ENCODE measurements around the gene WBP1. TPM values are rescaled to one million over a fixed set of nuclear protein-coding genes. Genes with fewer than 3 reads are reported as not detected.

Gene WBP1
- polyA plus RNA-seq, 2 of the 4 experiments (the other 2 are of a cell fraction) = 59.0 to 62.6 TPM

DNA sequence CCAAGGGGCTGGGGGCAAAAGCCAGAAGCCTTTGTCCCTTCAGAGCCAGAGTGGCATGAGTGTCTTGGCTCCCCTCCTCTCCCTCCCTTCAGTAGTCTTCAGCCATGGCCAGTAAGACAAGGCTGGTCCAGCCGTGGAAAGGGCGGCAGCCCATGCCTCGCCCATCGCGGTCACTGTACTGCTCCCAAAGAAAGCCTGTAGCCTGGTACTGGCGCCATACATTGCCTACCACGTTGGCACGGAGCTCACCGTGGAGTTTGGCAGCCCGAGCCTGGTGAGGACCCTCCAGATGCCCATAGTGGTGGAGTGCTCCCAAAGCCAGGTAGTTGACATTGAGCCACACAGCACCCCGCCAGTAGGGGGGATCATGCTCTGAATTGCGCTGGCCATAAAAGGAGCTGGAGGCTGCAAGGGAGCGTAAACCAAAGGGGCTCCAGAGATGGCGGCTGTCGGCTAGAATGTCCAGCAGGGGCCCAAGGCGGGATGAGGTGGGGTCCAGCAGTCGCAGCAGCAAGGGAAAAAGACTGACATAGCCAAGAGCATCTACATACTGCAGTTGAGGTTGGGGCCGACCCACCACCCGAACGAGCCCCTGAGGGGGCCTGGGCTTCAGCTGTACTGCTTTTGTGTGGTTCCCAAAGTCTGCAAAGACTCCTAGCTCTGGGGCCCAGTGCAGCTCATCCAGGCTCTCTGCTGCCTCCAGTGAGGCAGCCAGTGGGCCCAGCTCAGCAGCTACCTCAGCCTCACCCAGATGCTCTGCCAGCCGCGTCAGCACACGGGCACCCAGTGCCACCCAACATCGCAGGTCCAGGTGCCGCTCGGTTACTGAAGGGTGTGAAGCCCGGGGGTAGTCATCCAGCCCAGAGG lies 3.2 kb downstream of the WBP1 start:
- WGBS (ENCODE audit: missing lambda C conversion rate) = 90% methylated on average over 18 of the region's 27 CpGs
- no peak for ATAC-seq
- CTCF ChIA-PET = interaction anchor here (0.7 to 2.7 kb wide), 10 partner anchors 8 to 127 kb away, joined by 3 to 8 read pairs (median 4); partner anchors contain the start of gene PCGF1

More for the DNA sequence above, 3.2 kb downstream of the WBP1 start:
- Histone ChIP-seq H3K4me3 (no peak overlapping the region), H3K27ac (no peak overlapping the region), H3K9me3 (no peaks in the 10 kb centered on the region), H3K4me2 (no peak overlapping the region), H3K4me1 (peaks cover 25% of the 10 kb centered on the region)
- TF ChIP-seq EP300 (IDR thresholded peaks at IDR 0.05) (no peak), NPAS2 (CRISPR knock-in tag; IDR thresholded peaks at IDR 0.05; ENCODE audit: borderline replicate concordance) (no peak), ZSCAN20 (CRISPR knock-in tag; IDR thresholded peaks at IDR 0.05) (no peak), RFX5 (IDR thresholded peaks at IDR 0.05) (no peak), MAFK (IDR thresholded peaks at IDR 0.05; ENCODE audit: partially characterized antibody) (no peak), FOSL2 (IDR thresholded peaks at IDR 0.05) (no peak), FOSL2 (CRISPR knock-in tag; IDR thresholded peaks at IDR 0.05) (no peak), CBX8 (IDR thresholded peaks at IDR 0.05) (no peak), POLR2AphosphoS2 (conservative IDR thresholded peaks at IDR 0.05; ENCODE audit: low read length) (no peak), EHMT2 (IDR thresholded peaks at IDR 0.05; ENCODE audit: low read depth) (no peak), HOXA7 (CRISPR knock-in tag; IDR thresholded peaks at IDR 0.05) (no peak), KDM5A (IDR thresholded peaks at IDR 0.05) (no peak), CEBPB (IDR thresholded peaks at IDR 0.05) (no peak), MAZ (IDR thresholded peaks at IDR 0.05; ENCODE audit: borderline replicate concordance, low read depth, low read length) (no peak), SMC3 (IDR thresholded peaks at IDR 0.05) (no peak), KDM1A (IDR thresholded peaks at IDR 0.05; ENCODE audit: low read depth) (no peak), ESRRA (IDR thresholded peaks at IDR 0.05; ENCODE audit: borderline replicate concordance, low read length) (no peak), RARB (CRISPR knock-in tag; IDR thresholded peaks at IDR 0.05) (0 out of 2 replicates have a peak, but pooled peaks have one; percentile 22), JUN (IDR thresholded peaks at IDR 0.05) (no peak; a peak in 1 of 5 replicates), ZNF302 (CRISPR knock-in tag; IDR thresholded peaks at IDR 0.05) (no peak), HOXB13 (CRISPR knock-in tag; IDR thresholded peaks at IDR 0.05; ENCODE audit: low read depth) (no peak), RCOR1 (IDR thresholded peaks at IDR 0.05; ENCODE audit: low read depth, low read length) (no peak), RNF2 (IDR thresholded peaks at IDR 0.05; ENCODE audit: borderline replicate concordance, low read depth) (no peak), HDAC2 (IDR thresholded peaks at IDR 0.05) (no peak), ZC3H11A (IDR thresholded peaks at IDR 0.05) (no peak), MYC (IDR thresholded peaks at IDR 0.05; ENCODE audit: borderline replicate concordance, low read length) (no peak), RAD21 (conservative IDR thresholded peaks at IDR 0.05 in 1 of 2, IDR thresholded peaks at IDR 0.05 in 1 of 2) (peak in 1 of 2 experiments; percentile 33; a peak in 1 of 5 replicates), CBX2 (IDR thresholded peaks at IDR 0.05; ENCODE audit: borderline replicate concordance, low read depth) (no peak), NFE2L2 (conservative IDR thresholded peaks at IDR 0.05; ENCODE audit: low read length) (no peak), GATA3 (IDR thresholded peaks at IDR 0.05; ENCODE audit: borderline replicate concordance) (no peak)
- TF ChIP-seq, protein P1, sequence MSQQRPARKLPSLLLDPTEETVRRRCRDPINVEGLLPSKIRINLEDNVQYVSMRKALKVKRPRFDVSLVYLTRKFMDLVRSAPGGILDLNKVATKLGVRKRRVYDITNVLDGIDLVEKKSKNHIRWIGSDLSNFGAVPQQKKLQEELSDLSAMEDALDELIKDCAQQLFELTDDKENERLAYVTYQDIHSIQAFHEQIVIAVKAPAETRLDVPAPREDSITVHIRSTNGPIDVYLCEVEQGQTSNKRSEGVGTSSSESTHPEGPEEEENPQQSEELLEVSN (IDR thresholded peaks at IDR 0.05; ENCODE audit: borderline replicate concordance, low read depth) = no peak
- TF ChIP-seq, protein P2, sequence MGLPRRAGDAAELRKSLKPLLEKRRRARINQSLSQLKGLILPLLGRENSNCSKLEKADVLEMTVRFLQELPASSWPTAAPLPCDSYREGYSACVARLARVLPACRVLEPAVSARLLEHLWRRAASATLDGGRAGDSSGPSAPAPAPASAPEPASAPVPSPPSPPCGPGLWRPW (IDR thresholded peaks at IDR 0.05) = no peak
- TF ChIP-seq, protein P3, sequence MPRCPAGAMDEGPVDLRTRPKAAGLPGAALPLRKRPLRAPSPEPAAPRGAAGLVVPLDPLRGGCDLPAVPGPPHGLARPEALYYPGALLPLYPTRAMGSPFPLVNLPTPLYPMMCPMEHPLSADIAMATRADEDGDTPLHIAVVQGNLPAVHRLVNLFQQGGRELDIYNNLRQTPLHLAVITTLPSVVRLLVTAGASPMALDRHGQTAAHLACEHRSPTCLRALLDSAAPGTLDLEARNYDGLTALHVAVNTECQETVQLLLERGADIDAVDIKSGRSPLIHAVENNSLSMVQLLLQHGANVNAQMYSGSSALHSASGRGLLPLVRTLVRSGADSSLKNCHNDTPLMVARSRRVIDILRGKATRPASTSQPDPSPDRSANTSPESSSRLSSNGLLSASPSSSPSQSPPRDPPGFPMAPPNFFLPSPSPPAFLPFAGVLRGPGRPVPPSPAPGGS (IDR thresholded peaks at IDR 0.05) = no peak
- TF ChIP-seq, protein P4, sequence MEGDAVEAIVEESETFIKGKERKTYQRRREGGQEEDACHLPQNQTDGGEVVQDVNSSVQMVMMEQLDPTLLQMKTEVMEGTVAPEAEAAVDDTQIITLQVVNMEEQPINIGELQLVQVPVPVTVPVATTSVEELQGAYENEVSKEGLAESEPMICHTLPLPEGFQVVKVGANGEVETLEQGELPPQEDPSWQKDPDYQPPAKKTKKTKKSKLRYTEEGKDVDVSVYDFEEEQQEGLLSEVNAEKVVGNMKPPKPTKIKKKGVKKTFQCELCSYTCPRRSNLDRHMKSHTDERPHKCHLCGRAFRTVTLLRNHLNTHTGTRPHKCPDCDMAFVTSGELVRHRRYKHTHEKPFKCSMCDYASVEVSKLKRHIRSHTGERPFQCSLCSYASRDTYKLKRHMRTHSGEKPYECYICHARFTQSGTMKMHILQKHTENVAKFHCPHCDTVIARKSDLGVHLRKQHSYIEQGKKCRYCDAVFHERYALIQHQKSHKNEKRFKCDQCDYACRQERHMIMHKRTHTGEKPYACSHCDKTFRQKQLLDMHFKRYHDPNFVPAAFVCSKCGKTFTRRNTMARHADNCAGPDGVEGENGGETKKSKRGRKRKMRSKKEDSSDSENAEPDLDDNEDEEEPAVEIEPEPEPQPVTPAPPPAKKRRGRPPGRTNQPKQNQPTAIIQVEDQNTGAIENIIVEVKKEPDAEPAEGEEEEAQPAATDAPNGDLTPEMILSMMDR (IDR thresholded peaks at IDR 0.05) = peak; percentile 26; the same call in 2 of the 3 replicates
- TF ChIP-seq, protein P5, sequence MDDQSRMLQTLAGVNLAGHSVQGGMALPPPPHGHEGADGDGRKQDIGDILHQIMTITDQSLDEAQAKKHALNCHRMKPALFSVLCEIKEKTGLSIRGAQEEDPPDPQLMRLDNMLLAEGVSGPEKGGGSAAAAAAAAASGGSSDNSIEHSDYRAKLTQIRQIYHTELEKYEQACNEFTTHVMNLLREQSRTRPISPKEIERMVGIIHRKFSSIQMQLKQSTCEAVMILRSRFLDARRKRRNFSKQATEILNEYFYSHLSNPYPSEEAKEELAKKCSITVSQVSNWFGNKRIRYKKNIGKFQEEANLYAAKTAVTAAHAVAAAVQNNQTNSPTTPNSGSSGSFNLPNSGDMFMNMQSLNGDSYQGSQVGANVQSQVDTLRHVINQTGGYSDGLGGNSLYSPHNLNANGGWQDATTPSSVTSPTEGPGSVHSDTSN (IDR thresholded peaks at IDR 0.05) = 0 out of 2 replicates have a peak, but pooled peaks have one; percentile 21
- TF ChIP-seq, protein P6, sequence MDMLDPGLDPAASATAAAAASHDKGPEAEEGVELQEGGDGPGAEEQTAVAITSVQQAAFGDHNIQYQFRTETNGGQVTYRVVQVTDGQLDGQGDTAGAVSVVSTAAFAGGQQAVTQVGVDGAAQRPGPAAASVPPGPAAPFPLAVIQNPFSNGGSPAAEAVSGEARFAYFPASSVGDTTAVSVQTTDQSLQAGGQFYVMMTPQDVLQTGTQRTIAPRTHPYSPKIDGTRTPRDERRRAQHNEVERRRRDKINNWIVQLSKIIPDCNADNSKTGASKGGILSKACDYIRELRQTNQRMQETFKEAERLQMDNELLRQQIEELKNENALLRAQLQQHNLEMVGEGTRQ (IDR thresholded peaks at IDR 0.05) = no peak
- TF ChIP-seq, protein P7, sequence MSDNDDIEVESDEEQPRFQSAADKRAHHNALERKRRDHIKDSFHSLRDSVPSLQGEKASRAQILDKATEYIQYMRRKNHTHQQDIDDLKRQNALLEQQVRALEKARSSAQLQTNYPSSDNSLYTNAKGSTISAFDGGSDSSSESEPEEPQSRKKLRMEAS (IDR thresholded peaks at IDR 0.05) = no peak
- DNase-seq (ENCODE audit: low read depth in 1 of 2, low spot score in 1 of 2) (peak in 1 of 2 experiments; percentile 47), FAIRE-seq (no peak)
- POLR2A ChIA-PET = interaction anchor here (0.9 kb wide), 1 partner anchor 11 kb away, joined by 4 read pairs; the partner anchor contains the start of gene MRPL53
